Esophagus muscularis mucosa (tissue), 4 donors: ENCODE results near the gene SERPINB6.

ENCODE experiments used
- EP300 ChIP-seq: sonication (generic); formaldehyde crosslinking; IDR thresholded peaks from one replicate; pipeline ENCODE4 v1.6.1; 2017; ENCODE audit warnings: antibody characterized with exemption
- POLR2A ChIP-seq: fragments of 450-650 bp; IDR thresholded peaks from one replicate; pipeline ENCODE4 v1.6.1; 2017; ENCODE audit warnings: antibody characterized with exemption, moderate library complexity, mild to moderate bottlenecking, low read depth
- POLR2AphosphoS5 ChIP-seq, 2 donors: sonication (generic); formaldehyde crosslinking; IDR thresholded peaks; one replicate each; pipeline ENCODE4 v1.6.1; 2017; ENCODE audit warnings: antibody characterized with exemption in 2 of 2
- TF ChIP-seq, protein P1 (sequence below), 3 experiments: fragments of 200-600 bp in 2 of 3; fragments of 450-650 bp in 1 of 3; sonication (generic) in 2 of 3; IDR thresholded peaks; one replicate each; pipeline ENCODE4 v1.5.1; 2017 to 2019; ENCODE audit warnings: antibody characterized with exemption in 3 of 3, mild to moderate bottlenecking in 2 of 3, moderate library complexity in 1 of 3

DNA sequence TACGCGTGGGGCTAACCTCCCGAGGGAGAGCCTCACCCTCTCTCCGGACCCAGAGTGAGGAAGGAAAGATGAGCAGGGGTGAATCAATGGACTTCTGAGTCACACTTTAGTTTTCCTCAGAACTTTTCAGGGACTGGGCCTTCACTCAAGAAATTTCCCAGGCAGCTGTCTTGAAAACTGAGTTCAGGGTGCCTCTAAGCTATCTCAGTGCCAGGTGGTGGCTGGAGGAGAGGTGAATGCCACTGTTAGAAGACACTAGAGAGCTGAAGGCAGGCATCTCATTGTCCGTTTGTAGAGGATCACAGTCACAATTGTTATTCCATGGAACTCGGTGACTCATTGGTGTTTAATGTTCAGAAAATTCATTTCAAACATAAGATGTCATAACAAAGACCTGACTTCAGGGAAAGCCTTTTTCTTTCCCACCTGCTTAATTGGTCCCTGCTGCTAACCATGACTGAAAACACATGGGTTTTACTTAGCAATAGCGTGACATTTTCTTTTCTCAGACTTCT lies 5.3 kb upstream of the SERPINB6 start:
- TF ChIP-seq EP300, result no peak
- TF ChIP-seq, protein P1, sequence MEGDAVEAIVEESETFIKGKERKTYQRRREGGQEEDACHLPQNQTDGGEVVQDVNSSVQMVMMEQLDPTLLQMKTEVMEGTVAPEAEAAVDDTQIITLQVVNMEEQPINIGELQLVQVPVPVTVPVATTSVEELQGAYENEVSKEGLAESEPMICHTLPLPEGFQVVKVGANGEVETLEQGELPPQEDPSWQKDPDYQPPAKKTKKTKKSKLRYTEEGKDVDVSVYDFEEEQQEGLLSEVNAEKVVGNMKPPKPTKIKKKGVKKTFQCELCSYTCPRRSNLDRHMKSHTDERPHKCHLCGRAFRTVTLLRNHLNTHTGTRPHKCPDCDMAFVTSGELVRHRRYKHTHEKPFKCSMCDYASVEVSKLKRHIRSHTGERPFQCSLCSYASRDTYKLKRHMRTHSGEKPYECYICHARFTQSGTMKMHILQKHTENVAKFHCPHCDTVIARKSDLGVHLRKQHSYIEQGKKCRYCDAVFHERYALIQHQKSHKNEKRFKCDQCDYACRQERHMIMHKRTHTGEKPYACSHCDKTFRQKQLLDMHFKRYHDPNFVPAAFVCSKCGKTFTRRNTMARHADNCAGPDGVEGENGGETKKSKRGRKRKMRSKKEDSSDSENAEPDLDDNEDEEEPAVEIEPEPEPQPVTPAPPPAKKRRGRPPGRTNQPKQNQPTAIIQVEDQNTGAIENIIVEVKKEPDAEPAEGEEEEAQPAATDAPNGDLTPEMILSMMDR (IDR thresholded peaks at IDR 0.05), result no peak
- TF ChIP-seq POLR2AphosphoS5 (IDR thresholded peaks at IDR 0.05), result no peak
- no peak for TF ChIP-seq POLR2A
